Choroid plexus epithelial cell (primary cell): Measurements from ENCODE around the gene GCFC2.
"Not testable (repeated sequence)": the region's sequence is repeated elsewhere in the genome, so short reads cannot be mapped to it uniquely, and the experiment has no call there.

Experiments
- DNase-seq: peaks from one replicate; pipeline ENCODE4 v3.0.0-alpha.2; 2010; ENCODE audit warnings: low read depth
- H3K4me3 ChIP-seq: 2 replicates; pipeline ENCODE4 v1.5.1; 2011; ENCODE audit warnings: low read depth, mild to moderate bottlenecking, control low read depth, low read length, moderate library complexity
- TF ChIP-seq, protein P1 (sequence below): conservative IDR thresholded peaks from 2 replicates; pipeline ENCODE4 v1.5.1; 2011; ENCODE audit warnings: low read depth, mild to moderate bottlenecking, control low read depth, inconsistent platforms, low read length, moderate library complexity

The GCFC2 gene

GRCh38 chr2:75728614-75729419 is 18.1 kb upstream of the GCFC2 start:
- DNase-seq: no peak
- no peak overlapping the region for H3K4me3 ChIP-seq
- TF ChIP-seq, protein P1, sequence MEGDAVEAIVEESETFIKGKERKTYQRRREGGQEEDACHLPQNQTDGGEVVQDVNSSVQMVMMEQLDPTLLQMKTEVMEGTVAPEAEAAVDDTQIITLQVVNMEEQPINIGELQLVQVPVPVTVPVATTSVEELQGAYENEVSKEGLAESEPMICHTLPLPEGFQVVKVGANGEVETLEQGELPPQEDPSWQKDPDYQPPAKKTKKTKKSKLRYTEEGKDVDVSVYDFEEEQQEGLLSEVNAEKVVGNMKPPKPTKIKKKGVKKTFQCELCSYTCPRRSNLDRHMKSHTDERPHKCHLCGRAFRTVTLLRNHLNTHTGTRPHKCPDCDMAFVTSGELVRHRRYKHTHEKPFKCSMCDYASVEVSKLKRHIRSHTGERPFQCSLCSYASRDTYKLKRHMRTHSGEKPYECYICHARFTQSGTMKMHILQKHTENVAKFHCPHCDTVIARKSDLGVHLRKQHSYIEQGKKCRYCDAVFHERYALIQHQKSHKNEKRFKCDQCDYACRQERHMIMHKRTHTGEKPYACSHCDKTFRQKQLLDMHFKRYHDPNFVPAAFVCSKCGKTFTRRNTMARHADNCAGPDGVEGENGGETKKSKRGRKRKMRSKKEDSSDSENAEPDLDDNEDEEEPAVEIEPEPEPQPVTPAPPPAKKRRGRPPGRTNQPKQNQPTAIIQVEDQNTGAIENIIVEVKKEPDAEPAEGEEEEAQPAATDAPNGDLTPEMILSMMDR: no peak

- no peak for DNase-seq
- H3K4me3 ChIP-seq: no peak overlapping the region
- TF ChIP-seq, protein P1: no peak
Observed at GRCh38 chr2:75722687-75723086, 12.0 kb upstream of the GCFC2 start.

GRCh38 chr2:75720525-75720924 is 9.8 kb upstream of the GCFC2 start:
- DNase-seq: no peak
- H3K4me3 ChIP-seq: no peak overlapping the region
- TF ChIP-seq, protein P1: no peak

DNA sequence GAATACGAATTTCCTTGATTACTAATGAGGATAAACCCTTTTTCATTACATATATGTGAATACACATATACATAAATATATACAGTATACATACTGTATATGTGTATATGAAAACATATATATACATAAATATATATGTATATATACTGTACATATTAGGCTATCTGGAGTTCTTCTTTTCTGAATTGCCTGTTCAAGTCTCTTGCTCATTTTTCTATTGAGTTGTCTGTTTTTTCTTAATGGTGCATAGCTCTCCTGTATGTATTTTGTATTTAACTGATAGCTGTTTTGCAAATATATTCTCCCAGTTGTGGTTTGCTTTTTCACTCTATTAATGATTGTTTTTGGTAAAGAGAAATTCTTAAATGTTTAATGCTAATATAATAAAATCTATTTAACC is 8.9 kb upstream of the GCFC2 start:
- H3K4me3 ChIP-seq: no peak overlapping the region
- DNase-seq: no peak
- TF ChIP-seq, protein P1: no peak

DNA sequence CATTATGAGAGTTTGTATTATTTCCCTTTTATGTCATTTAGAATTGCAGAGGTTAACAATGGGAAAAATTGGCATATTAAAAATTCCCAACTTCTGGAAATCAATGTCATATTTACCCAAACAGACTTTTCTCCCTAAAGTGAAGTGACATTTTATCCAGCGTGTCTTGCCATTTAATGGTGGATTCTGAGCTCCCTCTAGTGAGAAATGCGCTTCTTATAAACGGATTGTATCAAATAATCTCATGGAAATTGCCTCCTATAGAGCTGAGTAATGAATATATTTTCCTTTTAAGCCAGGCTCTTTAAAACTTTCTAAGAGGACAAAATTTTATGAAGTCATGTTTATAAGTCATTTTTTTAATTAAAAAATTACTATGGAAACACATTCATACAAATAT is 5.7 kb upstream of the GCFC2 start:
- TF ChIP-seq, protein P1: peak; percentile 30
- DNase-seq: peak; percentile 43
- H3K4me3 ChIP-seq: no peak overlapping the region

GRCh38 chr2:75711590-75711989 is 875 bp upstream of the GCFC2 start:
- DNase-seq, H3K4me3 ChIP-seq: not testable (repeated sequence)

DNA sequence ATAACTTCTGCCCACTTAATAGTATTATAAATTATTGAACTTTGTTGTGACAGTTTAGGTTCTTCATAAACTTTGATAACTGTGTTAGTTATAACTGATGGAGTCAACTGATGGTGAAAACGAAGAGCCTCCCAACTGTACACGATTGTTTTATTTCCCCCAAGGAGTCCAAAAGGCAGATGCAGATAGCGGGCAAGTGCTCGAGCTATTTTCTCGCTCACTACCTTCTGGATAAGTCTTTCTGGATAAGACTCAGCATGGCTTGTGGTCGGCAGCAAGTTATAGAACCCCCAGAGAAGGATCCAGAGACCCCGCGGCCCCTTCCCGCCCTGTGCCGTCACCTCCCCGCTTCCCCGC is 517 bp downstream of the GCFC2 start:
- TF ChIP-seq, protein P1: no peak
- no peak for DNase-seq
- peak overlapping the region; percentile 84 for H3K4me3 ChIP-seq

GRCh38 chr2:75709297-75709696 is 1.4 kb downstream of the GCFC2 start:
- TF ChIP-seq, protein P1: no peak
- no peak for DNase-seq
- peak overlapping the region; percentile 2 for H3K4me3 ChIP-seq
